Lower leg skin (tissue), 4 donors: ENCODE results near the gene LFNG. TPM values are rescaled to one million over a fixed set of nuclear protein-coding genes. Genes with fewer than 3 reads are reported as not detected.

Source experiments
- DNase-seq, 2 donors: peaks; one replicate each; pipeline ENCODE4 v3.0.0-alpha.2; 2019; ENCODE audit warnings: low spot score in 2 of 2
- H3K4me3 ChIP-seq: fragments of 200-600 bp; sonication (generic); 2 replicates; pipeline ENCODE4 v1.5.1; 2017; ENCODE audit warnings: mild to moderate bottlenecking, low read depth; ENCODE audit not compliant: poor library complexity, severe bottlenecking
- CTCF ChIP-seq, 3 donors: fragments of 450-650 bp; IDR thresholded peaks; one replicate each; pipeline ENCODE4 v1.5.1; 2016; ENCODE audit warnings: antibody characterized with exemption in 3 of 3, mild to moderate bottlenecking in 3 of 3, moderate library complexity in 2 of 3
- POLR2A ChIP-seq, 2 donors: fragments of 450-650 bp; IDR thresholded peaks; one replicate each; pipeline ENCODE4 v1.6.1; 2016 to 2017; ENCODE audit warnings: antibody characterized with exemption in 2 of 2, mild to moderate bottlenecking in 1 of 2, moderate library complexity in 1 of 2
- WGBS, 2 donors: methylation state at CpG; one replicate each; pipeline ENCODE4 v1.1.5; 2018; 5-methylcytosine and 5-hydroxymethylcytosine counted together
- intact Hi-C: fragments of 100-400 bp; cut with DNase I; formaldehyde crosslinking; loops from one replicate; pipeline ENCODE4 v1.15.0; 2023; ENCODE audit warnings: low total_unique reads
- total RNA-seq, 4 donors: library from RNA; depleted of rRNA; stranded (reverse); fragments of >200 nt; gene quantifications; one replicate each; pipeline ENCODE4 v1.1.0, GENCODE V29; 2016

The LFNG gene
- total RNA-seq, 4 donors from 2014 or later: 104 to 169 (median 139) TPM

GRCh38 chr7:2545746-2546425, 26.3 kb downstream of the LFNG start:
- 96 to 97% methylated on average over 20 of the region's 20 CpGs for WGBS, 2 donors
- TF ChIP-seq POLR2A (IDR thresholded peaks at IDR 0.05) (no peak), CTCF (IDR thresholded peaks at IDR 0.05) (no peak)
- intact Hi-C loops: no loop called here
- no peak for DNase-seq
- no peak overlapping the region for H3K4me3 ChIP-seq

- DNase-seq: no peak
- no peak overlapping the region for H3K4me3 ChIP-seq
- 85 to 95% methylated on average over 31 of the region's 31 CpGs for WGBS, 2 donors
- intact Hi-C loops: no loop called here
- TF ChIP-seq CTCF (IDR thresholded peaks at IDR 0.05) (no peak), POLR2A (IDR thresholded peaks at IDR 0.05) (no peak)
These were observed 27.4 kb downstream of the LFNG start for GRCh38 chr7:2546776-2547586.

- no peak for TF ChIP-seq POLR2A (IDR thresholded peaks at IDR 0.05)
- intact Hi-C loops: no loop called here
- no peak for DNase-seq
- WGBS, 2 donors: 95% methylated on average over 8 of the region's 8 CpGs
- no peak overlapping the region for H3K4me3 ChIP-seq
These were observed 31.8 kb downstream of the LFNG start for GRCh38 chr7:2551418-2551817.

- no peak overlapping the region for H3K4me3 ChIP-seq
- no peak for DNase-seq
- WGBS, 2 donors: 94 to 95% methylated on average over 10 of the region's 10 CpGs
- TF ChIP-seq POLR2A (IDR thresholded peaks at IDR 0.05): no peak
- TF ChIP-seq CTCF (IDR thresholded peaks at IDR 0.05): no peak
- intact Hi-C loops: no loop called here
These were observed 33.5 kb downstream of the LFNG start for GRCh38 chr7:2553108-2553507.

GRCh38 chr7:2553831-2554581, 34.4 kb downstream of the LFNG start:
- intact Hi-C loops: no loop called here

More at GRCh38 chr7:2553831-2554581, 34.4 kb downstream of the LFNG start:
- WGBS, 2 donors: 52 to 64% methylated on average over 12 to 15 of the region's 16 CpGs
- no peak overlapping the region for H3K4me3 ChIP-seq
- TF ChIP-seq CTCF (IDR thresholded peaks at IDR 0.05) (no peak), POLR2A (IDR thresholded peaks at IDR 0.05) (no peak)
- no peak for DNase-seq
